IPS-NIHi11 (cell line): ENCODE data around the gene SEMA3A.
"Not testable (repeated sequence)": the region's sequence is repeated elsewhere in the genome, so short reads cannot be mapped to it uniquely, and the experiment has no call there.

Experiments
- DNase-seq: peaks from one replicate; pipeline ENCODE4 v3.0.0; 2012; ENCODE audit warnings: mixed read lengths, low spot score

Gene SEMA3A

DNA sequence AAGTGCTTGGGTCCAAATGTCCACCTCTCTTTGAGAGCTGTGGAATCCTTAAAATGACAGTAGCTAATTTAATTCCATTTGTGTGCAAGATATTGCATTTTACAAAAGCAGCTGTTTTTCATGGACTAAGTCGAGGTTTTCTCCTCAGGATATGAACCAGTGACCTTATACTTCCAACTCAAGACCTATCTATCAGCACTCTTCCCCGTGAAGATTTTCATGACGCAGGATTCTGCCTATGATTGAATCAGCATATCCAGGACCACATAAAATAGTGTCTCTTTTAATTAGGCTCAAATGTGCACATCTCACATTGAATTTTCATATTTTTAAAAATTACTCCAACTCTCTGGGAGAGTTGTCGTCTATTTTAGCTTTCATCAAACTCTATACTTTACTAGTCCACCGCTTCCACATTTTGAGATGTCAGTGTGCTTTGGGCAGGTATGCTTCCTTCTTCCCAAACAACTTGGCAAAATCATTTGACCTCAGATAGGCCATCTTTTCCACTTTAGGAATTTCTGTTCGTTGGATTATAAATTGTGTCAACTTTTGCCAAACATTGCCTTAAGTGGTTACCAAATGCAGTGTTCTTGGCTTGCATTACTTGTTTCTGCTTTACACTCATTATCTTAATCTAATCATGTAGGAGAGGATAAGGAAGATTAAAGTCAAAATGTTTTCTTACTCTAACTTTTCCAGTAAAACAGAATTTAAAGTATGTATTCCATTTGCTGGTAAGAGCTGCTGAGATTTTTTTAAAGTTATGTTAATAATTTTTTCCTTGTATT is 39.4 kb downstream of the SEMA3A start:
- no peak for DNase-seq

DNA sequence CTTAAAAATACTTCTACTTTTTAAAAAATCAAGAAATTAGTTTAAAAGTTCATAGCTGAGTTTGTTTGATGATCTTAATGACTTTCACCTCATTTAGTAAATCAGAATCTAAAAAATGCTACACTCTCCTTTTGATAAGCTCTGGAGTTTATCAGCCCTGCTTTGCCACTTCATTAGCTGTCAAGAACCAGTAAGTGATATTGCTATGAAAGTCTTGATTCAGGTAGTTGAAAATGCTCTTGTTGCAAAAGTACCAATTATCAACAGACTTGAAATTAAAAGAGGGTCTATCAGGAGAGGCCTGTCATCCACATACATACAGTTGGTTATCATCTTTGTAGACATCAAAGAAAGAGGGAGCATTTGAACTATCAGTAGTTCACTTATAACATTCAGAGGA is 41.6 kb downstream of the SEMA3A start:
- no peak for DNase-seq

DNA sequence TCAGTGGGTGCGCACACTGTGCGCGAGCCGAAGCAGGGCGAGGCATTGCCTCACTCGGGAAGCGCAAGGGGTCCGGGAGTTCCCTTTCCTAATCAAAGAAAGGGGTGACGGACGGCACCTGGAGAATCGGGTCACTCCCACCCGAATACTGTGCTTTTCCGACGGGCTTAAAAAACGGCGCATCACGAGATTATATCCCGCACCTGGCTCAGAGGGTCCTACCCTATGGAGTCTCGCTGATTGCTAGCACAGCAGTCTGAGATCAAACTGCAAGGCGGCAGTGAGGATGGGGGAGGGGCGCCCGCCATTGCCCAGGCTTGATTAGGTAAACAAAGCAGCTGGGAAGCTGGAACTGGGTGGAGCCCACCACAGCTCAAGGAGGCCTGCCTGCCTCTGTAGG is 44.2 kb downstream of the SEMA3A start:
- not testable (repeated sequence) for DNase-seq

DNA sequence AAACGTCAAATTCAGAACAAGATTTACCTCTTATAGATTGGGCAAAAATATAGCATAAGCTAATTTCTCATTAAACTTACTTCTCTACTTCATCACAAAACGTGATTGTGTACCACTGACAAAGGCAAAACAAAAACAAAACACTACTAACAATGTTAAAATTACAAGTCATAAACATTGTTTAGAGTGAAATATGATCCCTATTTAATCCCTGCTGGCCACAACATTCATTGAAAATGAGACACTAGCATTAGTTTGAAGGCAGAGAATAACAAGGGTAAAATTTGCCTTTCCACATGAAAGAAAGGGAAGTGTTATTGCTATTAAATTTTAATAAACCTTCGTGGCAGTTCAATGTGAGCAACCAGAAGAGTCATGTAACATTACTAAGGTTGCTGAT is 45.0 kb downstream of the SEMA3A start:
- DNase-seq = no peak

DNA sequence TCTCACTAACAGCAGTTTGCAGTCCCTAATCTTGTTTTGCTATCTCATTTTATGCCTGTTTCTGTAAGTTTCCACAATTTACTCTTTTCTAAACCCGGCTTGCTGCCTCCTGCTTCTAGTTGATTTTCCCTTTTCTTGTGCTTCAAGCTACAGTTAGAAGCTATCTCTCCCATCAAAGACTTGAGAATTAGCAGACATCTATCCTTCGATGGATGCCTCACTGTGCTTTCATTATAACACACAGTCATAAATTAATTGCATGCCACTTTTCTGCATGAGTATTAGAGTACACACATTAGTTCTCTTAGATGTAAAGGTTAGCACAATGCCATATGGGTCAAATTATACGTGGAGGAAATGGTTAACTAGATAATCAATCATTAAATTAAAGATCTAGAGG is 48.7 kb downstream of the SEMA3A start:
- DNase-seq = no peak

DNA sequence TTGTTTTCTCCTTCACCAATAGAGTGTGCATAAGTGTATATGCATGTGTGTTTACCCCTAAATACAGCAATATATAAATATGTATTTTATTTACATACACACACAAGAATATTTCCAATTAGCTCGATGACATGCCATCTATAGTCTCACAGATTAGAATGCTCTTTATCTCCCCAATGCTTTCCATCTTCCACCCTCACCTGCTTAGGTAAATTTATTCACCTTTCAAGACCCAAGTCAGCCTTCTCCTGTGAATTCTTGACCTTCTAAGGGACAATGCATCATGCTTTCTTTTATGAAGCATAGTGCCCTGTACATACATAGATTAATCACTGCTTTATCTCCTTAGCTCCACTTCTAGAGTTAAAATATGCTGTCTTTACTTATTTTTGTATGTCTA is 49.7 kb downstream of the SEMA3A start:
- DNase-seq = no peak

DNA sequence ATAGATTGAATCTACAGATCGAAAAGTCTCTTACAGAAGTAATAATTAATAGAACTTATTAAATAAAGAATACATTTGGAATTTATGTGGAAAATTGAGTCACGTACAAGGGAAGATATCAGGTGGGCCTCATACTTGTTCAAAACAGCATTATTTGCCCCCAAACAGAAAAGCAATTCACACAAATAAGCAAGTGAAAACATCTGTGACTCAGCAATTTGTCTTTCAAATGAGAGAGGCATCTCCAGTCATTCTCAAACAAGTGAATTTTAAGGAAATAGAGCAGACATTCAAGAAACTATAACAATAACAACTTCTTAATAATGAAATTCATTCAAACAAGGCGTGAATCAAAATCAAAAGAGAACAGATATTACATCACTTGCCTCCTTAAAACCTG is 50.1 kb downstream of the SEMA3A start:
- no peak for DNase-seq

DNA sequence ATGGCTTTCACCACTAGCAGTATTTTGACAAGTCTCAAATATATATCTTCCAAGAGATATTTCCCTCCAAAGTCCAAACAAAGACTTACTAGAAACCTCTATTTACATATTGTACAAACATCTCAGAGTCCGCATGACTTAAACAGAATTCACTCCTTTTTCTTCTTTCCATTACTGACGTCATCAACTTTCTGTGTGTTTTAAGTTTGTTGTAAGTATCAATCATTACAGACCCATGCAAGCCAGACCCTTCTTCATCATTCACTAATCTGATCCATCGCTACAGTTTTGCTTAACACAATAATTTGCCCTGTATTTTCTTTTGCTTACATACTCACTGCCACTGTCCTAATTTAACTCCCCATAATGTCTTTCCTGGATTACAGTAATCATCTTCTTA is 51.9 kb downstream of the SEMA3A start:
- no peak for DNase-seq

DNA sequence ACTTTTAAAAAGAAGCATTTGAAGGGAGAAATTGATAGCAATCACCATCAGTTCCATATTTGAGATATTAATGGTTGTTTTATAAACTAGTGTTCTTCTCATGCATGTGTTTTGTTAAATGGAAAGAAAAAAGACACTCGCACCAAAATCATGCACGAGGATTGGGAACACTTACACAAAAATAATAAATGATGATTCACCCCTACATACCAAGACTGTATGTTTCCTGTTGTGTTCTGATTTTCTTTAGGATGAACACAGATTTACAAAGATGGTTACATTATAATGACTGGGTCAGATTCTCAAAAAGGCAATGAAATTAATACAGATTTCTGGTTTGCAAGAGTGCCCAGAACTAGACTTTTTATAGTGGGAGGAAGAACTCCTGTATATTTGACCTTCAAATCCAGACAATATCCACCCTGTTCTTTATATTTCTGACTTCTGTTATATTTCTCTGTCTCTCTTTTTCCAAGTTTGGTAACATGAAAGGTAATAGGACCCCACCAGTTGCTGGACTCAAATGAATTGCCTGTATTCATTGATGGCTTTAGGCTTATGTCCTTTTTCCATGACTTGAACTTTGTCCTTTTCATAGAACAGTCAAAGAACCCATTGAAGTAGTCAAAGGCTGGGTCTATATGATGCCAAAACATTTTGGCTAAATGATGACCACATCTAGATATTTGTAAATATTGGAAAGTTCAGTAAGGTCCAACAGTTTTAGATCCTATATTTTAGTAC is 54.4 kb downstream of the SEMA3A start:
- no peak for DNase-seq

DNA sequence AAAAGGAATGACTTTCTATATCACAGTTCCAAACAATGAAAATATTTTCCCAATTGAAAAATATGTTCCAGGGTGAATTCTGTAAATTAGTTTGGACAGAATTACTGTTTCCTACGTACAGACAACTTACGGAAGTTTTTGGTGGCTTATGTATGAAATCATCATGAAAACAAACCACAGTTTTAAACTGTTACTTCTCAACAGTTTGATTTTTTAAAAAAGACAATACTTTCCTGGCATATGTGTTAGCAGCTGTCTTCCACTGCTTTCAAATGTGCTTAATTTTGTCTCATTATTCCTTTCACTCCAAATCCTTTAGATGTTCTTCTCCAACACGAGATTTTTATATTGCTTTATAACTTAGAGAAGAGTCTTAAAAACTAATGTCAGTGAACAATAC is 56.2 kb downstream of the SEMA3A start:
- no peak for DNase-seq

DNA sequence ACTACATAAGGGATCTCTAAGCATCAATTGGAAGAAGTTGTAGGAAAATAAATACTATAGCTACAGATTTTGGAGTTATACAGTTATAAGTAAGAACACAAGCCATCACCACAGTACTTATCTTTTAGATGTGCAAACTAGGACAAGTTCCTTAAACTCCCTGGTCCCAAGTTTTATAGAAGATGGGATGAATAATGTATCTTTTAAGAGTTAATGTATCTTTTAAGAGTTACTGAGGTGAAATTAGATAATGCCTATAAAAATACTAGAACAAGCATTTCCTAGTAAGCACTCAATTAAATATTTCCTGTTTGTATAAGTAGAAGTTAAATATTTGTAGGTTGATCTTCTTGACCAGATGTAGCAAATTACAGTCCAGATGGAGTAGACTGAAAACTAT is 56.8 kb downstream of the SEMA3A start:
- no peak for DNase-seq

DNA sequence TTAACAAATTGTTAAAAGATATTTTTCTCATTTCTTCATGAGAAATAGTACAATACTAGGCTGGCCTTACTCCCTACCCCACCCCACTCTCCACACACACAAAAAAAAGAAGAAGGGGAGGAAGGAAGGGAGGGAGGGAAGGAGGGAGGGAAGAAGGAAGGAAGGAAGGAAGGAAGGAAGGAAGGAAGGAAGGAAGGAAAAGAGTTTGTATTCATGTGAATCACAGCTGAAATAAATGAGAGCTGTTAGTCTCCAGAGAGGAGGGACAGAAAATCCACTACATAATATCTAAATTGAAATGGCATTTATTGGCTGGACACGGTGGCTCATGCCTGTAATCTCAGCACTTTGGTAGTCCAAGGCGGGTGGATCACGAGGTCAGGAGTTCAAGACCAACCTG is 57.8 kb downstream of the SEMA3A start:
- no peak for DNase-seq

DNA sequence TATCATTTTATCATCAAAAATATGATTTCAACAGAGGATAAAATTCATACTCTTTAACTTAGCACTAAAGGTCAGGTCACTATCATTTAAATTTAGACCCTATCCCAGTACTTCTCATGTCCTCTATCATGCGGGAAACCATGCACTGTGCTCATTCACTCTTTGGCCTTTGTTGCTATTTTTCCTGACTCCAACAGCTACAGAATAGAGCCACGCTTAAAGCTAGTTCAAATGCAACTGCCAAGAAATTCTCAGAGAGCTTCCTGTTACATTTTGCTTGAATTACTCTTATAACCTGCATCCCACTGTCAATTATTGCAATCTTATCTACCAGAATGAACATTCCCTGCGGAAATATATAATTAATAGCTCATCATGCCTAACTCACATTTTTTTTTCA is 58.3 kb downstream of the SEMA3A start:
- peak; percentile 14 for DNase-seq

DNA sequence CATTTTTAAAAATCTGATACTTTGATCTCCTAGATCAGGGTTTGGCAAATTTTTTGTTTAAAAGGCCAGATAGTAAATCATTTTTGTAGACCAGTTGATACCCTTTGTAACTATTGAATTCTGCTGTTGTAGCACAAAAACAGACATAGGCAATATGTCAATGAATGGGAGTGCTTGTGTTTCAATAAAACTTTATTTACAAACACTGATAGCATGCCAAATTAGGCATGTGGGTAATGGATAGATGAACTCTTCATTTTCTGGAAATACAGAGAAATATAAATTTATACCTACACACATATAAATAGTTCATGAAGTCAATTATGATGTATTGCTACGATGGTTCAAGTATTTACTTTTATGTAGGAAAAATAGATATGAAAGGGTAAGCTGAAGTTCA is 60.4 kb downstream of the SEMA3A start:
- DNase-seq = no peak

DNA sequence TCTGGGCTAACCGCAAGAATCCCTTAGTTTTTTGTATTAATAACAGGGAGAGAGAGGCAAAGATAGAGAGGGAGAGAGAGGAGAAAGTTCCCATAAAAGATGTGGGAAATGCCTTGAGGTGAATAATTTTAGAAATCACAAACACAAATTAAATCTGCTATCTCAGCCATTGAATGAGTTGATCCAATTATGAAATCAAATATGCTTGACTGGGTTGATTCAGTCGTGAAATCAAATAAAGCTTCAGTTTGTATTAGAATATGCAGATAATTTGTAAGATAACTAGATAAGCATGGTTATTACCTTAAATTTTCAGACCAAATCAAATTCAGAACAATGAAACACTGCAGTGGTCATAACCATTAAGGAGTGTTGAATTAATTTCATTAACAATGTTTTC is 68.9 kb downstream of the SEMA3A start:
- DNase-seq = no peak

DNA sequence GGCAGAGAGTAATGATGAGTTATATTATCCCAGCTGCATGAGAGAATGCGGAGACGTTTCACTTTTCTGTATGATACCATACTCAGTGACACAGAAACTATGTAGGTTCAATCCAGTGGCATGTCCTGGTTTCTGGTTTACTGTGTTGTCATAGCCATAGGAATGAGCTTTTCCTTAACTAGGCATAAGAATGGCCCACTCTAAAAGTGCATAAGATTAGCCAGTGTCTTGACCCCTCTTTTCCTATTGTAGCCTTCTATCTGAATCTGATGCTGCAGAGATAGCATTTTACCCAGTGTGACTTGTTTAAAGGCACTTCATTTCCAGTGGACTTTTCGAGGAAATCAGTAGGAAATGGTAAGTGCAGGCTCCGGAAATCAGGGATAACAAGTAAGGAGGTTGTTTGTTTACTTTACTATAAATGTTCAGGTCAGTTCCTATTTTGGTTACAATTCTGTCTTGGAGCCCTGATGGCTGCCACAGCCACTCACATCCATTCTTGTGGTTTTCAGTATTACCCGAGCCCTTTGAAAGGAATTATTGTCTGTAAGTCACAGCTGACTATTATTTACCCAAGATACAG is 70.5 kb downstream of the SEMA3A start:
- DNase-seq = no peak

DNA sequence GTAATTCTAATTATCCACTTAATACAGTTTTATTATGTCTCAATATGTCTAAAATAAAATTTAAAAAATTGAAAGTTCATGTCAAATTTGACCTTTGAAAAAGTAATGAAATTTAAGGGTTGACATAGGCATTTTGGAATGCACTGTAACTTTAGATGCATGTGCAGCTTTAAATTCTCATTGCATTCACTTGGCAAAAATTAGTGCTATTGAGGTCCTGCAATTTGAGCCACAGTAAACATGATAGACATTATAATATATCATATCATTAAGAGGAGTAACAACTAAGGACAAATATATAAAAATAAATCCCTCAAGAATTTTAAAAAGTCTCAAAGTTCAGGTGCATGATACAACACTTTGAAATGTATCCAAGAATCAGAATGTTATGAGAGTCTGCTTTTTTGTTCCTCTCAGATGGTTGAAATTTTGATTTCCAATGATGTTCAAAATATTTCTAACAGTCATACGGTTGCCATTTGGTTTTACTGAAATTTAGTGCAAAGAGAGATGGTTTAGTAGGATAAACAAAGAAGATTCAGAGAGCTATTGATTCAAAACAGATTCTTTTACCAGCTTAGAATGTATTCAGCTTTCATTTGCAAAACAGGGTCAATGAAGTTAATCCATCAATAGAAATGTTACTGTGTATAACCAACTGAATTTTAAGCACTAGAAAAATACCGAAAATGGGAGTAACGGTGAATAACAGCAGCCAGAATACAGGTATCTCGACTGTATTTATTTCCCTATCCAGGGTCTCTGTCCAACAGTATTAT is 71.8 kb downstream of the SEMA3A start:
- no peak for DNase-seq

DNA sequence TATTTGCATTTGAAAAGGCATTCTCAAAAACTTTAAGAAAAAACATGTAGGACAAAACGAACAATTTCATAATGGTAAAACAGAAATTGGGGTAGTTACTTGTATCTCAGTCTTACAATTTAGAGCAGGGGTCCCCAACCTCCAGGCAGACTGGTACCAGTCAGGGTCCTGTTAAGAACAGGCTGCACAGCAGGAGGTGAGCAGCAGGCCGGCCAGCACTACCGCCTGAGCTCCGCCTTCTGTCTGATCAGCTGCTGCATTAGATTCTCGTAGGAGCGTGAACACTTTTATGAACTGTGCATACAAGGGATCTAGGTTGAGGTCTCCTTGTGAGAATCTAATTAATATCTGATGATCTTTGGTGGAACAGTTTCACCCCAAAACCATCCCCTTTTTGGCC is 77.3 kb downstream of the SEMA3A start:
- no peak for DNase-seq

DNA sequence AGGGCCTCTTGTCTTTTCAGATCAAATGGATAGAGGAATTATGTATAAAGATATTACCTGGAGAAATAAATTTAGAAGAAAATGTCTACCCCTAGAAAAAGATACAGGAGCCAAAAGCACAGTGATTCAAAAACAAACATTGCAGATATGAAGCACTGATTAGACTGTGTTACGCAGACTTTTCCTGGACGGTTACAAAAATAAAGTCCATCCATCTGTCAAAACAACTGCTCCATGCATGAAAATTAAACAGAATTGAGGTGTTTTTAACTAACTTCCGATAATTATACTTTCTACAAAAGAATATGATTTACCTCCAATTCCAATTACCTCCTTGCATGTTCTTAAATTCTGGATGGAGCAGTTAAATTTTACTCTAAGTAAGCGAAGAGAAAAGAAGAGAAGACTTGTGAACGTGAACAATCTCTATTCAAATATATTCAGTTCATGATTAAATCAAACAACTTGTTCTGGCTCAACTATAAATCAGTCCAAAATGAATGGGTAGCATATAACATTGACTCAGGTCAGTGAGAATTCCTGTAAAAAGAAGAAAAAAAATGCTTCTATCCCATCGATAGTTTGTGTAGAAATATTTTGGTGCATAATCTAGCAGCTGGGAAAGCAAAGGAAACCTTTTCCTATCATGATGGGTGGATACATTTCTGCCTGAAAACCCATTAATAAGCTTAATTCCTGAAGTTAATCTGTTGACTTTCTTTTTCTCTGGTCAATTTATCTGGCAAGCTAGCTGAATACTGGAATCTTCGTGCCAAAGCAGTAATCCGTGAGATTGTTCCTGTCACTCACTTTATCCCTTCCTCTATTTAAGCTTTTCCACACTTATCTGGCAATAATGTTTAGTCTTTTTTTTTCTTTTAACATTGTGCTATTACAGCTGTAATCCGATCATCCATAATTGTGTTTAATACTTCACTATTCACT is 80.4 kb downstream of the SEMA3A start:
- DNase-seq = no peak

DNA sequence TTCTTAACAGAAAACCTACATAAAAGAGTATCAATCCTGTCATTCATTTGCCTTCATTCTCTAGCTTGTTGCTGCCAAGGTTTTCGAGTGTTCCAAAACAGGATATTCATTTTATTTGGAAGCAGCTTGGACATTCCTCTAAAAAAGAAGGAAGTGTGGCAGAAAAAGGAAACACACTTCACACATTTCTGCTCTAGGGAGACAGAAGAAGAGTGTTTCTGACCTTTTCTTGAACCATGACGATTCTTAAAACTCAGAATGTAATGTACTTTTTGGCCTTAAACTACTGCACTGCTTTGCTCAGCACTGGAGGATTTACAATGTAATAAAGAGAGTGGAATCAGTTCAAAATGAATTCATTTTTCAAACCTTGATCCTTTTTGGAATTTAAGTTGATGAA is 81.3 kb downstream of the SEMA3A start:
- DNase-seq = no peak

DNA sequence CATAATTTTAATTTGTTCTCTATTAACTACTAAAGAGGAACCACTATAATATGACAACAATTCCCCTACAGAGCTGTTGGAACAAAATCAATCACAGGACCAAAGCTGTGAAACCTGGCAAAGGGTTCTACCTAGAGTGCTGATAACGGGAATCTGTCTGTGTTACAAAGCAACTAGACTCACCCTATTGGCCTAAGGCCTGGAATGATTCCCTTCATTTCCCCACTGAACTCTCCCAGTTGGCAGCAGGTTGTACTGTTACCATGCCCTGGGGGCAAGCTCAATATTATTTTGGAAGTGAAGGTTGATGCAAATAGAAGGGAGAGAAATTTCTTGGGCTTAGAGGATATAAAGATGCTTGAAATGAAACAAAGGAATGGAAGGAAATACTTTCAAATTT is 81.8 kb downstream of the SEMA3A start:
- no peak for DNase-seq
